ENCODE measurements around the gene SKOR1.

The SKOR1 gene

DNA sequence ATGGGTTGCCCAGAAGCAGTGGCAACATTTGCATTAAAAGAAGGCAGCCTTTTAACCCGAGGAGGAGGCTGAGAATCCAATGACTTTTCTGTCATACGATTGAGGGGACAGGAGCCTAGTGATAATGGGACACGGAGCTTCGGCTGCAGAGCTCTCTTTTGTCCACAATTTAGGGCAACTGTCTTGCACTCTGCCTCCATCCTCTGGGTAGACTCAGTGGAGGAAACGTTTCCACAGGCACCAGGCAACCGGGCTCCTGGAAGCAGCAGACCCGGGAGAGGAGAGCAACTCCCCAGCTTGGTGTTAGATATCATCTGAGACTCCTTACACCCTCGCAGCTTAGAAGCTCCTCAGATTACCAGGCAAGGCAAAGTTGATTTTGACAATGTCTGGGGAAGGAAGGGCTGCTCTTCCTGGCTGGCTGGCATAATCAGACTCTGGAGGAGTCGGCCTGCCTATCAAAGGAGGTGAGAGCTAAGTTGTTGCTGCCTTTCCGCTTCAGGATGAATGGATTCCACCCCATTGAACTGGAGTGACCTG, 58.0 kb downstream of the SKOR1 start:
- TF ChIP-seq, protein P1, sequence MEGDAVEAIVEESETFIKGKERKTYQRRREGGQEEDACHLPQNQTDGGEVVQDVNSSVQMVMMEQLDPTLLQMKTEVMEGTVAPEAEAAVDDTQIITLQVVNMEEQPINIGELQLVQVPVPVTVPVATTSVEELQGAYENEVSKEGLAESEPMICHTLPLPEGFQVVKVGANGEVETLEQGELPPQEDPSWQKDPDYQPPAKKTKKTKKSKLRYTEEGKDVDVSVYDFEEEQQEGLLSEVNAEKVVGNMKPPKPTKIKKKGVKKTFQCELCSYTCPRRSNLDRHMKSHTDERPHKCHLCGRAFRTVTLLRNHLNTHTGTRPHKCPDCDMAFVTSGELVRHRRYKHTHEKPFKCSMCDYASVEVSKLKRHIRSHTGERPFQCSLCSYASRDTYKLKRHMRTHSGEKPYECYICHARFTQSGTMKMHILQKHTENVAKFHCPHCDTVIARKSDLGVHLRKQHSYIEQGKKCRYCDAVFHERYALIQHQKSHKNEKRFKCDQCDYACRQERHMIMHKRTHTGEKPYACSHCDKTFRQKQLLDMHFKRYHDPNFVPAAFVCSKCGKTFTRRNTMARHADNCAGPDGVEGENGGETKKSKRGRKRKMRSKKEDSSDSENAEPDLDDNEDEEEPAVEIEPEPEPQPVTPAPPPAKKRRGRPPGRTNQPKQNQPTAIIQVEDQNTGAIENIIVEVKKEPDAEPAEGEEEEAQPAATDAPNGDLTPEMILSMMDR (IDR thresholded peaks at IDR 0.05; ENCODE audit: low read depth, low read length): no peak
- DNase-seq (ENCODE audit: extremely low read depth, low read depth): no peak

DNA sequence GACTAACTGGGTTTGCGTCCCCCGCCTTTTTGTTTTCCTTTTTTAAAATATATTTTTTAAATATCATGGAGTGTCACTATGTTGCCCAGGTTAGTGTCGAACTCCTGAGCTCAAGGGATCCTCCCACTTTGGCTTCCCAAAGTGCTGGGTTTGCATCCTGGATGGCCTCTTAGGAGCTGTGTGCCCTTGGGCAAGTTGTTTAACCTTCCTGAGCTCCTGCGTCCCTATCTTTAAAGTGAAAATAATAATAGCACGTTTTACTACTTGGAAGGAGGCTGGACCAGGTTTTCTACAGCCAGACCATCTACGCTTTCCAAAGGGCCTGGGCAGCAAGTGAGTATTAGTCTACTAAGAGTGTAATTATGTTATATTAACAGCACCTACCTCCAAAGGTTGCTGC, 58.7 kb downstream of the SKOR1 start:
- TF ChIP-seq, protein P1 (IDR thresholded peaks at IDR 0.05; ENCODE audit: low read depth, low read length): no peak
- no peak for DNase-seq (ENCODE audit: extremely low read depth, low read depth)

Measured in AG09319 (cell line).